Measurements from ENCODE around the gene GATAD2A.

- TF ChIP-seq, protein P1, sequence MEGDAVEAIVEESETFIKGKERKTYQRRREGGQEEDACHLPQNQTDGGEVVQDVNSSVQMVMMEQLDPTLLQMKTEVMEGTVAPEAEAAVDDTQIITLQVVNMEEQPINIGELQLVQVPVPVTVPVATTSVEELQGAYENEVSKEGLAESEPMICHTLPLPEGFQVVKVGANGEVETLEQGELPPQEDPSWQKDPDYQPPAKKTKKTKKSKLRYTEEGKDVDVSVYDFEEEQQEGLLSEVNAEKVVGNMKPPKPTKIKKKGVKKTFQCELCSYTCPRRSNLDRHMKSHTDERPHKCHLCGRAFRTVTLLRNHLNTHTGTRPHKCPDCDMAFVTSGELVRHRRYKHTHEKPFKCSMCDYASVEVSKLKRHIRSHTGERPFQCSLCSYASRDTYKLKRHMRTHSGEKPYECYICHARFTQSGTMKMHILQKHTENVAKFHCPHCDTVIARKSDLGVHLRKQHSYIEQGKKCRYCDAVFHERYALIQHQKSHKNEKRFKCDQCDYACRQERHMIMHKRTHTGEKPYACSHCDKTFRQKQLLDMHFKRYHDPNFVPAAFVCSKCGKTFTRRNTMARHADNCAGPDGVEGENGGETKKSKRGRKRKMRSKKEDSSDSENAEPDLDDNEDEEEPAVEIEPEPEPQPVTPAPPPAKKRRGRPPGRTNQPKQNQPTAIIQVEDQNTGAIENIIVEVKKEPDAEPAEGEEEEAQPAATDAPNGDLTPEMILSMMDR (optimal IDR thresholded peaks at IDR 0.05 in 1 of 3, IDR thresholded peaks at IDR 0.05 in 1 of 3, conservative IDR thresholded peaks at IDR 0.05 in 1 of 3; ENCODE audit: extremely low read depth in 1 of 3, insufficient read depth in 2 of 3, low read length in 3 of 3): peak; percentile 74 to 87 (median 80)
- no peak for TF ChIP-seq EZH2 (IDR thresholded peaks at IDR 0.05; ENCODE audit: low read length)
These were observed 44.3 kb upstream of the GATAD2A start for GRCh38 chr19:19361075-19361594.
